Panc1 (cell line): ENCODE data around the gene LINC00237. TPM values are rescaled to one million over a fixed set of nuclear protein-coding genes. Genes with fewer than 3 reads are reported as not detected.

Source experiments
- ATAC-seq: fragments of 200-7000 bp; cut with Tn5 transposase; 2 replicates; pipeline ENCODE4 v1.9.1; 2020; ENCODE audit warnings: mild to moderate bottlenecking, moderate library complexity
- BruUV-seq: library from RNA; stranded (reverse); fragments of 400-500 nt; replicated peaks from 2 replicates; lab custom pipeline; 2021; lab: Mats Ljungman, UMichigan
- CTCF ChIA-PET: fragments of 300-600 bp; sonication (Branson Sonifier 250); formaldehyde crosslinking; loops from one replicate; lab custom pipeline; 2022; ENCODE audit warnings: antibody characterized with exemption; lab: Charles Lee
- POLR2A ChIA-PET: fragments of 300-600 bp; sonication (Branson Sonifier 250); formaldehyde crosslinking; loops from one replicate; lab custom pipeline; 2022; ENCODE audit warnings: antibody characterized with exemption; lab: Charles Lee
- DNase-seq: peaks from one replicate; pipeline ENCODE4 v3.0.0-alpha.2; 2010; ENCODE audit warnings: low read depth, low spot score
- H3K27ac ChIP-seq: 2 replicates; pipeline ENCODE4 v1.5.1; 2011; ENCODE audit warnings: mild to moderate bottlenecking, low read length, inconsistent platforms
- H3K27me3 ChIP-seq: fragments of 200-500 bp; sonication (Bioruptor generic); 2 replicates; pipeline ENCODE4 v1.6.0; 2014; ENCODE audit warnings: low read length, inconsistent platforms; ENCODE audit not compliant: control insufficient read depth, insufficient read depth
- H3K36me3 ChIP-seq: fragments of 200-500 bp; sonication (Bioruptor generic); 2 replicates; pipeline ENCODE4 v1.5.1; 2014; ENCODE audit warnings: inconsistent platforms, mild to moderate bottlenecking, low read length, moderate library complexity; ENCODE audit not compliant: control insufficient read depth, insufficient read depth
- H3K4me1 ChIP-seq: 2 replicates; pipeline ENCODE4 v1.5.1; 2011; ENCODE audit warnings: inconsistent platforms, mild to moderate bottlenecking, low read length, moderate library complexity; ENCODE audit not compliant: control insufficient read depth, insufficient read depth
- H3K4me3 ChIP-seq, 2 experiments: 2 replicates each; pipeline ENCODE4 v1.5.1; 2011 to 2012; ENCODE audit warnings: low read depth in 2 of 2, low read length in 2 of 2, mild to moderate bottlenecking in 2 of 2, inconsistent platforms in 1 of 2, moderate library complexity in 1 of 2
- H3K9me3 ChIP-seq: fragments of 200-500 bp; sonication (Bioruptor generic); 2 replicates; pipeline ENCODE4 v1.5.1; 2014; ENCODE audit warnings: low read depth, mild to moderate bottlenecking, inconsistent platforms, low read length, moderate library complexity; ENCODE audit not compliant: control insufficient read depth, insufficient read depth
- CTCF ChIP-seq: fragments of 450-650 bp; IDR thresholded peaks from 2 replicates; pipeline ENCODE4 v1.5.1; 2017; ENCODE audit warnings: mild to moderate bottlenecking
- POLR2AphosphoS5 ChIP-seq: IDR thresholded peaks from 2 replicates; pipeline ENCODE4 v1.6.1; 2012; ENCODE audit warnings: mild to moderate bottlenecking, low read depth, low read length, moderate library complexity
- REST ChIP-seq, 2 experiments: IDR thresholded peaks; 2 replicates each; pipeline ENCODE4 v1.6.1; 2011 to 2012; ENCODE audit warnings: low read depth in 2 of 2, control low read depth in 1 of 2, low read length in 1 of 2, mild to moderate bottlenecking in 1 of 2, moderate library complexity in 1 of 2; ENCODE audit not compliant: insufficient read depth in 1 of 2
- SIN3A ChIP-seq: IDR thresholded peaks from 2 replicates; pipeline ENCODE4 v1.6.1; 2012; ENCODE audit warnings: low read depth, mild to moderate bottlenecking, low read length, moderate library complexity, borderline replicate concordance; ENCODE audit not compliant: insufficient read depth
- TCF7L2 ChIP-seq: IDR thresholded peaks from 2 replicates; pipeline ENCODE4 v1.6.1; 2011; ENCODE audit warnings: mild to moderate bottlenecking, low read depth, low read length, inconsistent platforms
- in situ Hi-C: cut with HindIII; loops from 2 replicates; pipeline ENCODE4 v1.10.0; 2016; ENCODE audit warnings: low sequenced_read_pairs, low pct_unique_long_range_greater_than_20kb
- intact Hi-C: fragments of 100-400 bp; cut with micrococcal nuclease; formaldehyde crosslinking; loops from one replicate; pipeline ENCODE4 v1.10.0; 2022; ENCODE audit not compliant: unreplicated experiment
- total RNA-seq: library from RNA; stranded (reverse); gene quantifications from one replicate; pipeline ENCODE4 v1.2.1, GENCODE V29; 2021; ENCODE audit not compliant: unreplicated experiment

Gene LINC00237
- total RNA-seq, 1 experiment from 2014 or later = not detected

GRCh38 chr20:21076073-21076472, 30.1 kb downstream of the LINC00237 start:
- Histone ChIP-seq H3K27me3 (no peaks in the 10 kb centered on the region), H3K36me3 (no peaks in the 10 kb centered on the region), H3K27ac (no peak overlapping the region), H3K9me3 (no peaks in the 10 kb centered on the region), H3K4me1 (no peaks in the 10 kb centered on the region), H3K4me3 (no peak overlapping the region)
- no peak for ATAC-seq
- in situ Hi-C loops (no loop called here), intact Hi-C loops (no loop called here)
- ChIA-PET CTCF (no interaction called here), POLR2A (no interaction called here)
- no peak for DNase-seq
- no TSS peak for BruUV-seq
- TF ChIP-seq REST (IDR thresholded peaks at IDR 0.05; ENCODE audit: insufficient read depth in 1 of 2, low read depth in 2 of 2, low read length in 1 of 2) = no peak
- TF ChIP-seq POLR2AphosphoS5 = no peak
- TF ChIP-seq CTCF = no peak
- TF ChIP-seq TCF7L2 = no peak
- no peak for TF ChIP-seq SIN3A

GRCh38 chr20:21075471-21075870, 30.7 kb downstream of the LINC00237 start:
- no peaks in the 10 kb centered on the region for H3K36me3 ChIP-seq
- H3K27me3 ChIP-seq = no peaks in the 10 kb centered on the region
- H3K4me3 ChIP-seq = no peak overlapping the region
- no peaks in the 10 kb centered on the region for H3K4me1 ChIP-seq
- TF ChIP-seq POLR2AphosphoS5 = no peak
- TF ChIP-seq SIN3A = no peak
- TF ChIP-seq CTCF = no peak
- TF ChIP-seq REST (IDR thresholded peaks at IDR 0.05; ENCODE audit: insufficient read depth in 1 of 2, low read depth in 2 of 2, low read length in 1 of 2) = no peak
- TF ChIP-seq TCF7L2 = no peak
- H3K9me3 ChIP-seq = no peaks in the 10 kb centered on the region
- in situ Hi-C loops (no loop called here), intact Hi-C loops (no loop called here)
- ChIA-PET POLR2A (no interaction called here), CTCF (no interaction called here)
- DNase-seq (no peak), ATAC-seq (no peak)
- H3K27ac ChIP-seq = no peak overlapping the region
- no TSS peak for BruUV-seq
